HG03135 (cell line): ENCODE results near the gene TRIM27.
"Not testable (repeated sequence)": the region's sequence is repeated elsewhere in the genome, so short reads cannot be mapped to it uniquely, and the experiment has no call there.

Experiments
- ATAC-seq: cut with Tn5 transposase; IDR thresholded peaks from one replicate; pipeline ENCODE4 v1.9.1; 2021; ENCODE audit warnings: mild to moderate bottlenecking, moderate library complexity; ENCODE audit not compliant: unreplicated experiment

The TRIM27 gene

DNA sequence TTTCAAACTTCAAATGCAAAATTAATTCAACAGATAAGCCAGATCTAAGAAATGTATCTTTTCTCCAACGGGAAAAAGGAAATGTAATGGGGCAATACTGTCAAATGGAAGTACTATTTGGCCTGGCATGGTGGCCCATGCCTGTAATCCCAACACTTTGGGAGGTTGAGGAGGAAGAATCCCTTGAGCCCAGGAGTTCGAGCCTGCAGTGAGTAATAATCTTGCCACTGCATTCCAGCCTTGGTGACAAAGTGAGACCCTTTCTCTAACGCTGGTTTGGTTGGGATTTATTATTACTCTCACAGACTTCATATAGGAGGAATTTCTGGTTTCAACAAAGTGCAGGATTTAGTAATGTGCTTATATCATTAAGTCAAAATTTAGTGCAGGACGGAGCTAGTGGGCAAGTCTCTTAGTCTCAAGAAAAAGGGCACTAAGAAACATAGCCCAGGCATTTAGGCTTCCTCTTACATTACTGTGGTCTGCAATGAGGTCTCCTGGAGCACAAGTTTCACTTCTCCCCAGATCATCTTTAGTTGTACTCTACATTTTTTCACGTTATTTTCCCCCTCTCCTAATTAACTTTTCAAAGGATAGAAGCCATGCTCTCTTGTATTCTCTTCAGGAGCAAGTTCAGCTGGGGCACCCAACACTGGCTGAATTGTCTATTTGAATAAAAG, 23.1 kb downstream of the TRIM27 start:
- ATAC-seq = no peak

DNA sequence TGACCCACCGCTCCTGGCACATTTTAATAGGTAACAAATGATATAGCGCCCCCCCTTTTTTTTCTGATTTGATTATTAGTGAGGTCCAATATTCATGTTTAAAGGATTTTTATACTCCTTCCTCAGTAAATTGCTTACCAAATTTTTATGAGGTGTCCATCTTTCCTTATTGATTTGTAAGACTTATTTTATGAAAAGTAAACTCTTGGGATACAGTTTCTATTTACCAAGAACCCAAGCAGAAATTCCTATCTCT, 25.1 kb downstream of the TRIM27 start:
- ATAC-seq = no peak

DNA sequence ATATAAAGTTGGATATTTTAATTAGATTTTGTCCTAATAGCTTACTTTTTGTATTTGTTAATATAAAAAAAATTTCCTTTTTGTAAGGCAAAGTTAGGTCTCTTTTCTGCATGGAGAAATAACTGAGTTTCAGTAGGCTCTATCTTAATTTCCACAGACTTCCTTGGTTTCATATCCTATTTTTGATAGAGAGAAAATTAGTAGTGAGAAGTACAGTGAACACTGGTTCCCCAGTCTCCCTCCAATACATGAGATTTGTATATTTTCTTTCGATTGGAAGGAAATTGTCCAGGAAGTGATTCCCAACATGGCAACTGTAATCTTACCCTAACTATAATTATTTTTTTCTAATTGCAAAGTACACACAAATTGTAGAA, 26.4 kb downstream of the TRIM27 start:
- ATAC-seq = no peak

DNA sequence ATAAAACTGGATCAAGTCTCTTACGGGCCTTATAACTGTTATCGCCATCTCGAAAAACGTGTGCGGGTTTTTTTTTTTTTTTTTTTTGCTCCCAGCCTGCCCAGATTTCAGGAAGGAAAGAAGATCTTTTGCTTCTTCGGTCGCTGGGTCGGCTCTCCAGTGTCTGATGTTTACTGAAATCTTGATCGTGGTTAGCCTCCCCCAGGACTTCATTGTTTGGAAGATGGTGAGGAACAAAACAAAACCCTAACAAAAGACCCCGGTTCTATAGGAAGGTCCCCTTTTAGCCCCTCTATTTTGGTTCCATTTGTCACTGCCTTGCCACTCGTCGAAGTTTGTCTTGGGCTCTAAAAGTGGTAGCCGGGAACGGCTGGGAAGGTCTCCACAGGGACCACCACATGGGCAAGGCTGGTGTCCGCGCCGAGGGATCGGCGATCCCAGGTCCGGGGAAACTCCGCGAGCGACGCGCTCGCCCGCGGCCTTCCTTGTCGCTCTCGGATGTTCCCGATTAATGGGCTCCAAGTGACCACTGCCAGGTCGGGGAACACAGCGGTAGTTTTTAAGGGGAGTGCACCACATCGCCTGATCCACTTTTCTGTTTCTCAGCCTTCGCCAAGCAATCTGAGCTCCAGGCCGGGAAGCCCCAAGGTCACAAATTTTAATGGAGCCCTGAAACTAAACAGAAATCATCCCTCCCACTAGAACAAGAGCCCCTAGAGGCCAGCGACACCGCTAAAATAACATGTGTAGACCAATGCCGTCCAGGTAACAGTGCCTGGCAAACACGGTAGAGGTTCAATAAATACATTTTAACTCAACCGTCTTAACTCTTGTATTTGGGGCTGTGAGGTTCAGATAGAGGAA, 27.0 kb downstream of the TRIM27 start:
- peak; percentile 10 for ATAC-seq

DNA sequence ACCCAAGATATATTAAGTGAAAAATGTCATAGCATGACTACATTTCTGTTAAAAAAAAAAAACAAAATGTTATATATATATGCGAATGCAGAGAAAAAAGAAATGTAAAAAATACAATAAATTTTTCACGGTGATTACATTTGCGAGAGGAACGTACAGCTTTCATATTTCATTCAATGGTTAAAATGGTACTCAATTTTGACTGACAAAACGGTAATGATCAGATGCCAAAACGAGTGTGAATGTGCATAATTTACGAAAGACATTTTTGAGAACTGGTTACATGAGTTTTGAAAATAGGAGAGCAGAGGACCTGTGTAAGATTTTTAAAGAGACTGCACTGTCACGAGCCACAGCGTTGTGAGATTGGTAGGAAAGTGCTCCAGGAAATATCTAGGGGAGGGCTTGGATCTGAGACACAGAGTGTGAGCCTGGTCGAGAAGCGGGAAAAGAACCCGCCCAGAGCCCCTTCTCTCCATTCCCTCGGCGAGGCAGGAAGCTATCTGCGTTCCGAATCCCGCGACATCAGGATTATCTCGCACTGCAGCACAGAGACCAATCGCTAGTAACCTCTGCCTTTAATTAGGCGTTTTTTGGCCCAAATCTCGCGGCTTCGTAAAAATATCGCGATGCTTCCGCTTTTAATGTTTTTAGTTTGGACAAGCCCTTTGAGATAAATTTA, 28.5 kb downstream of the TRIM27 start:
- peak; percentile 65 for ATAC-seq

DNA sequence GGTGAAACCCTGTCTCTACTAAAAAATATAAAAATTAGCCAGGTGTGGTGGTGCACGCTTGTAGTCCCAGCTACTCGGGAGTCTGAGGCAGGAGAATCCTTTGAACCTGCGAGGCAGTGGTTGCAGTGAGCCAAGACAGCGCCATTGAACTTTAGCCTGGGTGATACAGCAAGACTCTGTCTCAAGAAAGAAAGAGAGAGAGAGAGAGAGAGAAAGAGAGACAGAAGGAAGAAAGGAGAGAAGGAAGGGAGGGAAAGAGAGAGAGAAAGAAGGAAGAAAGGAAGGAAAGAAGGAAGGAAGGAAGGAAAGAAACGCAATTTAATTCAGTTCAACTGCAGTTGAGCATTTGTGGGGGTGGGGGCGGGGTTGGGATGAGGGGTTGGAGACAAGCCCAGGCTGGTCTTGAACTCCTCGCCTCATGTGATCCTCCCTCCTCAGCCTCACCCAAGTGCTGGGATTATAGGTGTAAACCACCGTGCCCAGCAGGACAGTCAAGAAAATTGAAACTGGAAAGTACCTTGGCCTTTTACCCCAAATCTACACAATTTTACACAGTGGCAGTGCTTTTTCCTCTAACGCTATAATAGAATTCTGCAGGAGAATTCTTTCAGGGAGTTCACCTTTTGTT, 30.5 kb downstream of the TRIM27 start:
- ATAC-seq = no peak

DNA sequence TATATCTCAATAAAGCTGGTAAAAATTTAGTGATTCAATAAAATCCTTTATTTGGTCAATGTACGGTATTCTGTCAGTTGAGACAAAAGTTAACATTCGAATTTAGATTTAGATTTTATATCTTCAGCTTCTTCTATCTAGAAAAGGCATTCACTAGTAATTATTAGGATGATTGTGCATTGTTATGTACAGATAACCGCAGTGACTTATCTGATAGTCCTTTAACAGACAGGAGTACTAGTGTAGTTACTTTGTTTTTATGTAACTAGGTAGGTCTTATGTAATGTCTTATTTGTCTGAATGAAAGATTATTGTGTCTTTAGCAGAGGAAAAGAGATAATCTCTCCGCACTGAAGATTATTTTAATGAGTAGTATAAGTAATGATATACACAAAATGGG, 31.3 kb downstream of the TRIM27 start:
- no peak for ATAC-seq

DNA sequence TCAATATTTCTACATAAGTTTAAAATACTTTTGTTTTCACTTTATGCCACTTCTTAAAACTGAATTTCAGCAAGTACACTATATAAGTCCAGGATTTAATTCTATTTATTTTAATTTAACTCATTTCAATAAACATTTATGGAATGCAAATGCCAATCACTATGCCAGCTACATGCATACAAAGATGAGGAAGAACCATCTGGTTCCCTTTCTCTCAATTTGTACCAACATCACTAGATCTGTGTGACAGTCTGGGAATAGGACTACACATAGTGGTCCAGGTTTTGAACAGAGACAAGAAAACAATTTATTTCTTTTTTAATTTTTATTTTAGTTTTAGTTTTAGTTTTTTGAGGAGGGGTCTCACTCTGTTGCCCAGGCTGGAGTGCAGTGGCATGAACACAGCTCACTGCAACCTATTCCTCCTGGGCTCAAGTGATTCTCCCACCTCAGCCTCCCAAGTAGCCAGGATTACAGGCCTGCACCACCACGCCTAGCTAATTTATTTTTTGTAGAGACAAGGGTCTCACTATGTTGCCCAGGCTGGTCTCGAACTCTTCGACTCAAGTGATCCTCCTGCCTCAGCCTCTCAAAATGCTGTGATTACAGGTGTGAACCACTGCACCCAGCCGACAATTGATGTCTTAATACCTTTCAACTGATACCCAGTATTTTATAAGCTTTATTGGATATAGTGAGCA, 35.8 kb downstream of the TRIM27 start:
- ATAC-seq = no peak

DNA sequence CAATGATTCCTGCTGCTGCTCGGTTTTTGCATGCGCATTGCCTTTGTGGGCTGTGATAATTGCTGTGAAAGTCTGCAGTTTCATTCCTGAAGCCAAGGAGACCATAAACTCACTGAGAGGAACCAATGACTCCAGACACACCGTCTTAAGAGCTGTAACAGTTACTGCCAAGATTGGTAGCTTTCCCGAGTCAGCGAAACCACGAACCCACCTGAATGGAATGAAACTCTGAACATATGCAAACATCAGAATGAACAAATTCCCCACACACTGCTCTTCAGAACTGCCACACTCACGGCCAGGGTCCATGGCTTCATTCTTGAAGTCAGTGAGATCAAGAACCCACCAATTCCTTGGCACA, 37.7 kb downstream of the TRIM27 start:
- no peak for ATAC-seq

DNA sequence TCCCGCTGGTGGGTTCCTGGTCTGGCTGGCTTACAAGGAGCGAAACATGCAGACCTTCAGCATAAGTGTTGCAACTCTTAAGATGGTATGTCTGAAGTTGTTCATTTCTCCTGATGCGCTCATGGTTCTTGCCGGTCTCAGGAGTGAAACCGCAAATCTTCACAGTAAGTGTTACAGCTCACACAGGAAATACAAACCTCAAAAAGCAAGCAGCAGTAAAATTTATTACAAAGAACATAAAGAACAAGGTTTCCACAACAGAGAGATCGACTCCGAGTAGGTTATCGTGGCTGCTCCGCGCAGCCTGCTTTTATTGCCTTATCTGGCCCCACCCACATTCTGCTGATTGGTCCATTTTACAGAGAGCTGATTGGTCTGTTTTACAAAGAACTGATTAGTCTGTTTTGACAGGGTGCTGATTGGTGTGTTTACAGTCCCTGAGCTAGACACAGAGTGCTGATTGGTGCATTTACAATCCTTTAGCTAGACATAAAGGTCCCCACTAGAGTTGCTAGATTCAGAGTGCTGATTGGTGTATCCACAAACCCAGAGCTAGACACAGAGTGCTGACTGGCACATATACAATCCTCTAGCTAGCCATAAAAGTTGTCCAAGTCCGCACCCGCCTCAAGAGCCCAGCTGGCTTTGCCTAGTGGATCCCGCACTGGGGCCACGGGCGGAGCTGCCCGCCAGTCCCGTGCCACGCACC, 39.2 kb downstream of the TRIM27 start:
- no peak for ATAC-seq

DNA sequence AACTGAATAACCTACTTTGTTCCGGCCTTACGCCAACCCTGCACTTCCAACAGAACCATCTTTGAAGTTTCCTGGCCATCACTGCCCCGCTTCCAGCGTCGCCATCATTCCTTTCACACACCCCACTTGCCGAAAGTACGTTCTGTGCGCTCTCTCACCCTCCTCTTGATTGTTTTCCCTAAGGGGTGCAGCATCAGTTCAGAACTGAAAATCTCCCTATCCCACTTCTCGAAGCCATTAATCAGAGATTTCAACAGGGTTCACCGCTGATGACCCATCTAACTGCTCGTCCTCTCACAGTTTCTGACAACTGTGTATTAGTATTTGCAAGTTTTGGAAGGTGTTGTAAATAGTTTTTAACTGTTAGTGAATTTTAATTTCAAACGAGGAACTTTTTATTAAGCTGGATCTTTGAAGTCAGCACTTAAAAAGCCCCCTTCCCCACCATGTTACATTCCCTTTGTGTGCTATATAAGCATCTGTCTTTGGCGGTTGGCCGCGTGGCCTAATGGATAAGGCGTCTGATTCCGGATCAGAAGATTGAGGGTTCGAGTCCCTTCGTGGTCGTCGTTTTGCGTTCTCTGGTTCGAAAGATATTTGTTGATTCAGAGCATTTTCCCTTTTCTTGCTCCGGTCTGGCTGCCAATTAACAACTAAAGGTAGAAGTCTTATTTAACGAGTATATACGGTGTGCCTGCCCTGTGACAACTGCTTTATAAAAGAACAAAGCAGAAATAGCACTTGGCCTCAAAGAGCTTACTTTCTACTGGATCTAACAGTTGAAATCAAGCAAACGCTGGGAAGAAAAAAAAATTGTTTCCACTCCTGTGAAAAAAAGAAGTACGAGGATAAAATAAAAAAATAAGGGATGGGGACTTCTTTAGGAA, 42.6 kb downstream of the TRIM27 start:
- no peak for ATAC-seq

DNA sequence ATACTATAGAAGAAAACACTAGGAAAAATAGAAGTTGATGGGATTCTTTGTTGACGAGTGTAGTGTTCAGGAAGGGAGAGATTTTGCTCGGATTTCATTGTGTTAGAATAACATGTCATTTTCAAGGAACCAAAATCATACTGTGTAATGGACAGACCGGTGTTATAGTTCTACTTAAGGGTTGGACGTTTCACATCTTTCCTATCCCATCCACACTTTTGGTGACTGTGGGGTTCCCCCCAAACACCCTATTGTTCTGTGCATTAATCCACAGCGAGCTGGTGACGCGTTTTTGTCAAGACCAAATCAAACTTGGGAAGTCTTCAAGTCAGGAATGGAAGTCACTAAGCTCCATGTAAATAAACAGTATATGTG, 43.3 kb downstream of the TRIM27 start:
- no peak for ATAC-seq

DNA sequence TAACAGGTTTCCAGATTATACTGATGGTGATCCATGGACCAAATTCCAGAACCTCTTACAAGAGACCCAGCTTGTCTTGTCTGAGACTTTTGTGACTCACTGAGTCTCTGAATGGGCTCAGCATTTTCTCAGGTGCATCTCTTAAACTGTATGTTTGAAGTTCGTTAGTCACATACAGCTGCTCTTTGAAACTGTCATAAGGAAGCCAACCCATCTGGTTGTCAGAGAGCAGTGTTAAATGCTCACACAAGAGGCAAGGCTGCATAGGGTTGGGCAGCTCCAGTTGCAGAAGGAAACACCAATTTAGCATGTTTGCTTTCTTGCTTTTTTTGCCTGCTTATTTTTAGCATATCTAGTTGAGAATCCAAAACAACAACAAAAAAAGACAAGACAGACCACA, 47.1 kb downstream of the TRIM27 start:
- ATAC-seq = no peak

DNA sequence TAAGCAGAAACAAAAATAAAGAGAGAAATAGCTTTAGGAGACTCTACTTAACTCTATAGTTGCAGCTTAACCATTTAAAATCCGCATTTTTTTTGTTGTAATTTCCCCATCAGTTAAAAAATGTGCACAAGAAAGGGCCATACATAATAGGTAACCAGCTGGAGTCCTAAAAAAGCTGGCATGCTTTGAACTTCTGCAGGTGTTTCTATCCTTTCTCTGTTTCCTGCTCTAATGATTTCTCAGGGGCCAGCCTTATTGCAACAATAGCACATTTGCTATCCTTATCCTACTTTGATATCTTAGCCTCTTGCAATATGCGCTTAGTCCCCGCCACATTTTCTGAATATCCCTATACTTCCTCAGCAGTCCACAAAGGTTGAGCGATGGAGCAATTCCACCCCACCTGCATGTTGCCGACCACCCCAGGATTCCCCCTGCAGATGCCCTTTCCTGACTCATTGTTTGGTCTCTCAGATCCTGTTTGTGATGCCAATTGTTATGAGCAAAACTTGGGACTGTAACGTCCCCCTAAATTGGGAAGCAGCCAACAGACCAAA, 48.5 kb downstream of the TRIM27 start:
- no peak for ATAC-seq

DNA sequence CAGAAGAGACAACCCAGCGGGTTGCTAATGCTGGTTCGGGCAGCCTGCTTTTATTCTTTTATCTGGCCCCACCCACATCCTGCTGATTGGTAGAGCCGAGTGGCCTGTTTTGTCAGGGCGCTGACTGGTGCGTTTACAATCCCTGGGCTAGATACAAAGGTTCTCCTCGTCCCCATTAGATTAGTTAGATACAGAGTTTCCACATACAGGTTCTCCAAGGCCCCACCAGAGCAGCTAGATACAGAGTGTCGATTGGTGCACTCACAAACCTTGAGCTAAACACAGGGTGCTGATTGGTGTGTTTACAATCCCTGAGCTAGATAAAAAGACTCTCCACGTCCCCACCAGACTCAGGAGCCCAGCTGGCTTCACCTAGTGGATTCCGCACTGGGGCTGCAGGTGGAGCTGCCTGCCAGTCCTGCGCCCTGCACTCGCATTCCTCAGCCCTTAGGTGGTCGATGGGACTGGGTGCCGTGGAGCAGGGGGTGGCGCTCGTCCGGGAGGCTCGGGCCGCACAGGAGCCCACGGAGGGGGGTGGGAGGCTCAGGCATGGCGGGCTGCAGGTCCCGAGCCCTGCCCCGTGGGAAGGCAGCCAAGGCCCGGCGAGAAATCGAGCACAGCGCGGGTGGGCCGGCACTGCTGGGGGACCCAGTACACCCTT, 51.5 kb downstream of the TRIM27 start:
- ATAC-seq = not testable (repeated sequence)

DNA sequence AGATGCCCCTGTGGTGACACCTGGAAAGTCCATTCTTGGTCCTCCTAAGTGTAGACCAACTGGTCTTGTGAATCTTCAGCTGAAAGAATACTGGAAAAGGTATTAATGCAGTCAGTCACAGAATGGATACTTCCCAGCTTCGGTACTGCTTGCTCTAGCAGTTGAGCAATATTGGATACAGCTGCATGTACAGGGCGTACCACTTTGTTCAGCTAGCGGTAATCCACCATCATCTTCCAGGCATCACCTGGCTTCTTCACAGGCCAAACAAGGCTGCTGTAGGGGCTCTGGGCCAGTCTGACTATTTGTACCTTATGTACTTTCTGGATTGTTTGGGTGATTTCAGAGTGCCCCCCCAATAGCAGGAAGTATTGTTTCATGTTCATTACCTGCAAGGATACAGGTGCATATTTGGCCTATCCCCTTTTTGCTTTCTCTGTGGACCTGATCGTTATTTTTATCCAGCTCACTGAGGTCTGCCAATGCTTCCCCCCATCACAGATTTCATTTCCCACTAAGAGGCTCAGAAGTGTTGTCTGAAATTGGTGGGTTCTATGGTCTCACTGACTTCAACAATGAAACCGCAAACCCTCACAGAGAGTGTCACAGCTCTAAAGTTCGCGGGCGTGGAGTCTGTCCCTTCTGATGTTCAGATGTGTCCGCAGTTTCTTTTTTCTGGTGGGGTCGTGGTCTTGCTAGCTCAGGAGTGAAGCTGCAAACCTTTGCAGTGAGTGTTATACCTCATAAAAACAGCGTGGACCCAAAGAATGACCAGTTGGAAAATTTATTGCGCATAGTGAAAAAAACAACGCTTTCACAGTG, 52.2 kb downstream of the TRIM27 start:
- no peak for ATAC-seq

DNA sequence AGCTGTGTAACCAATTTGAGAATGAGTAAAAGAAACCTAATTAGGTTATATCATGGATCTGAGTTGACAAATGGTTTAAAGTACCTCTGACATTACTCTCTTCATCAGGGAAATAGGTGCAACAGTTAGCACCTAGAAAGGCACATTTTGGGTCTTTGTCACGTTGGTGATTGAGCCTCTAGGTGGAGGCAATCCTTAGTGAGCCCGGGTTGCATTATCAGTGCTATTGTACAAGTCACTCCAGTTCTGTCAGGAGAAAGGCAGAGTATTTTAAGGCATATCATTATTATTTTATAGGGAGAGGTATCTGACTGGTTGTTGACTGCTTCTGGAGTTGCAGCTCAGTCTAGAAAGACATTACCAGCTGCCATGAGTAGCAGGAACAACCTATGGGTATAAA, 54.9 kb downstream of the TRIM27 start:
- ATAC-seq = no peak

DNA sequence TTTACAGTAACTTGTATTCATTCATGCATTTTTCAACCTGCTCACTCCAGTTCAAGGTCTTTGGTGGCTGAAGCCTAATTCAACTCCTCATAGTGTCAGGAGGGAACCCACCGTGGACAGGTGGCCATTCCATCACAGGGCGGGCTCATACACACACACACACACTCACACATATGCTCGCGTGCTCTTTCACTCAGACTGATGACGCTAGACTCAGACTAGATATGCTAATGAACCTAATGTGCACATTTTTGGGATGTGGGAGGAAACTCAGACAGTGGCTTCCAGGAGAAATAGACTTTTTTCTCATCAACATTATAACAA, 56.7 kb downstream of the TRIM27 start:
- no peak for ATAC-seq
